ENCODE results near the gene RAB44. TPM values are rescaled to one million over a fixed set of nuclear protein-coding genes. Genes with fewer than 3 reads are reported as not detected.

RAB44 gene
- polyA plus RNA-seq, 1 experiment, result not detected

- no peaks in the 10 kb centered on the region for H3K9me3 ChIP-seq (ENCODE audit: control insufficient read depth, insufficient read depth, low read length)
- DNase-seq (ENCODE audit: low read depth, low spot score), result no peak
- H3K27me3 ChIP-seq (ENCODE audit: control insufficient read depth, insufficient read depth, low read length), result no peaks in the 10 kb centered on the region
- no peak overlapping the region for H3K27ac ChIP-seq (ENCODE audit: low read depth, low read length)
- POLR2A ChIA-PET, result no interaction called here
- no peak overlapping the region for H3K4me3 ChIP-seq (ENCODE audit: low read depth, low read length)
- CTCF ChIA-PET, result interaction anchor here (1.1 kb wide), 1 partner anchor 21 kb away, joined by 4 read pairs; no protein-coding TSS in a partner anchor
- TF ChIP-seq CTCF (IDR thresholded peaks at IDR 0.05; ENCODE audit: low read depth, low read length), result no peak
Measured at GRCh38 chr6:36738108-36738507, 40.5 kb downstream of the RAB44 start.

- H3K27me3 ChIP-seq (ENCODE audit: control insufficient read depth, insufficient read depth, low read length), result no peaks in the 10 kb centered on the region
- H3K9me3 ChIP-seq (ENCODE audit: control insufficient read depth, insufficient read depth, low read length), result no peaks in the 10 kb centered on the region; the same call in 1 of the 2 replicates
- no peak overlapping the region for H3K27ac ChIP-seq (ENCODE audit: low read depth, low read length)
- no peak for TF ChIP-seq CTCF (IDR thresholded peaks at IDR 0.05; ENCODE audit: low read depth, low read length)
- no peak for DNase-seq (ENCODE audit: low read depth, low spot score)
- no peak overlapping the region for H3K4me3 ChIP-seq (ENCODE audit: low read depth, low read length)
- ChIA-PET POLR2A (no interaction called here), CTCF (no interaction called here)
Measured at GRCh38 chr6:36739947-36740817, 42.6 kb downstream of the RAB44 start.

GRCh38 chr6:36740818-36741179 lies 43.2 kb downstream of the RAB44 start:
- DNase-seq (ENCODE audit: low read depth, low spot score), result no peak
- Histone ChIP-seq H3K9me3 (ENCODE audit: control insufficient read depth, insufficient read depth, low read length) (no peaks in the 10 kb centered on the region; the same call in 1 of the 2 replicates), H3K4me3 (ENCODE audit: low read depth, low read length) (no peak overlapping the region), H3K27ac (ENCODE audit: low read depth, low read length) (no peak overlapping the region), H3K27me3 (ENCODE audit: control insufficient read depth, insufficient read depth, low read length) (peaks cover 4% of the 10 kb centered on the region)
- ChIA-PET CTCF (no interaction called here), POLR2A (no interaction called here)
- TF ChIP-seq CTCF (IDR thresholded peaks at IDR 0.05; ENCODE audit: low read depth, low read length), result no peak

- Histone ChIP-seq H3K27me3 (ENCODE audit: control insufficient read depth, insufficient read depth, low read length) (peaks cover 15% of the 10 kb centered on the region), H3K9me3 (ENCODE audit: control insufficient read depth, insufficient read depth, low read length) (no peaks in the 10 kb centered on the region; the same call in 1 of the 2 replicates), H3K4me3 (ENCODE audit: low read depth, low read length) (no peak overlapping the region), H3K27ac (ENCODE audit: low read depth, low read length) (no peak overlapping the region)
- ChIA-PET CTCF (no interaction called here), POLR2A (no interaction called here)
- no peak for DNase-seq (ENCODE audit: low read depth, low spot score)
- no peak for TF ChIP-seq CTCF (IDR thresholded peaks at IDR 0.05; ENCODE audit: low read depth, low read length)
Measured at GRCh38 chr6:36742146-36742545, 44.5 kb downstream of the RAB44 start.

DNA sequence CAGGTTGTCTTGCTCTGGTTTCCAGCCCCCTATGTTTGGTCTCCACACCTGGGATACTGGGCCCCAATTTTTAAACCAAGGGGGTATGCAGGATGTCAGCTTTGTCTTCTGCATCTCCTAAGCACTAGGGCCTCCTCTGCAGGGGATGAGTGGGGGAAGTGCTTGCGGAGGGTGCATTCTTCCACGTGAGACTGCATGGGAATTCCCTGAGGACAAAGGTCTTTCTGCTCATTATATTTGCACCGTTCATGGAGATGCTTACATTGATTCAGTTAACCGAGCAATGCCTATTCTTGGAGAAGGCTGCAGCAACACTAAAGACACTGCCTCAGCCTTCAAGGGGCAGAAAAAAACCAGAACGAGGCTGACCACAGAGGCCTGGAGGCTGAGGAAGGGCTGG lies 45.4 kb downstream of the RAB44 start:
- no peak overlapping the region for H3K4me3 ChIP-seq (ENCODE audit: low read depth, low read length)
- ChIA-PET POLR2A (no interaction called here), CTCF (no interaction called here)

More for the DNA sequence above, 45.4 kb downstream of the RAB44 start:
- Histone ChIP-seq H3K9me3 (ENCODE audit: control insufficient read depth, insufficient read depth, low read length) (peaks cover under 1% of the 10 kb centered on the region), H3K27me3 (ENCODE audit: control insufficient read depth, insufficient read depth, low read length) (peaks cover 23% of the 10 kb centered on the region), H3K27ac (ENCODE audit: low read depth, low read length) (no peak overlapping the region)
- DNase-seq (ENCODE audit: low read depth, low spot score), result no peak
- no peak for TF ChIP-seq CTCF (IDR thresholded peaks at IDR 0.05; ENCODE audit: low read depth, low read length)
